HG03457 (cell line): Measurements from ENCODE around the gene GMIP.
"Not testable (repeated sequence)": the region's sequence is repeated elsewhere in the genome, so short reads cannot be mapped to it uniquely, and the experiment has no call there.

Experiments used
- ATAC-seq: cut with Tn5 transposase; IDR thresholded peaks from one replicate; pipeline ENCODE4 v1.9.1; 2021; ENCODE audit warnings: moderate number of reproducible peaks; ENCODE audit not compliant: unreplicated experiment

Gene GMIP

GRCh38 chr19:19643158-19644053 lies at the start of gene GMIP:
TSS of gene GMIP (minus strand) at chr19:19643657. CDS start at chr19:19643529, 128 bp downstream.
- ATAC-seq, result peak; percentile 49

GRCh38 chr19:19691683-19692082 lies 48.2 kb upstream of the GMIP start:
- no peak for ATAC-seq

GRCh38 chr19:19689023-19689422 lies 45.6 kb upstream of the GMIP start:
- ATAC-seq, result not testable (repeated sequence)

- no peak for ATAC-seq
These were observed 43.6 kb upstream of the GMIP start for GRCh38 chr19:19687090-19687489.

- ATAC-seq, result no peak
These were observed 43.1 kb upstream of the GMIP start for GRCh38 chr19:19686580-19686979.

- not testable (repeated sequence) for ATAC-seq
These were observed 42.7 kb upstream of the GMIP start for GRCh38 chr19:19686119-19686518.

GRCh38 chr19:19679176-19680073 lies 36.0 kb upstream of the GMIP start:
- ATAC-seq, result no peak

GRCh38 chr19:19677579-19677978 lies 34.1 kb upstream of the GMIP start:
- no peak for ATAC-seq

- no peak for ATAC-seq
These were observed 30.9 kb upstream of the GMIP start for GRCh38 chr19:19674315-19674714.

GRCh38 chr19:19672816-19673215 lies 29.4 kb upstream of the GMIP start:
- ATAC-seq, result no peak

- ATAC-seq, result no peak
These were observed 26.7 kb upstream of the GMIP start for GRCh38 chr19:19670070-19670551.

- peak; percentile 63 for ATAC-seq
These were observed 25.0 kb upstream of the GMIP start, which contains the start of gene ZNF101 for GRCh38 chr19:19668230-19669012. TSS of gene ZNF101 (plus strand) at chr19:19668839. CDS start at chr19:19668964, 125 bp downstream.

- not testable (repeated sequence) for ATAC-seq
These were observed 22.0 kb upstream of the GMIP start for GRCh38 chr19:19665420-19665948.

- peak; percentile 64 for ATAC-seq
These were observed 20.0 kb upstream of the GMIP start, which contains the start of gene ATP13A1 for GRCh38 chr19:19663256-19664120. TSS of gene ATP13A1 (minus strand) at chr19:19663676. CDS start at chr19:19663666, 10 bp downstream.

- ATAC-seq, result peak; percentile 11
These were observed 19.4 kb upstream of the GMIP start for GRCh38 chr19:19662871-19663255.

- ATAC-seq, result no peak
These were observed 18.9 kb upstream of the GMIP start for GRCh38 chr19:19662344-19662743.

- ATAC-seq, result no peak
These were observed 18.3 kb upstream of the GMIP start for GRCh38 chr19:19661675-19662251.

- no peak for ATAC-seq
These were observed 17.8 kb upstream of the GMIP start for GRCh38 chr19:19661141-19661674.
